HCT116 (cell line): ENCODE data around the gene CDH4. TPM values are rescaled to one million over a fixed set of nuclear protein-coding genes. Genes with fewer than 3 reads are reported as not detected.

ENCODE experiments used
- ATAC-seq: fragments of 200-7000 bp; cut with Tn5 transposase; 2 replicates; pipeline ENCODE4 v1.9.1; 2020; ENCODE audit warnings: mild to moderate bottlenecking, moderate library complexity
- BruUV-seq: library from RNA; stranded (reverse); fragments of 400-500 nt; replicated peaks from 2 replicates; lab custom pipeline; 2021; lab: Mats Ljungman, UMichigan
- CTCF ChIA-PET: fragments of 300-600 bp; sonication (Branson Sonifier 250); formaldehyde crosslinking; loops from one replicate; lab custom pipeline; 2021; ENCODE audit warnings: antibody characterized with exemption; lab: Charles Lee
- POLR2A ChIA-PET: fragments of 300-600, 350-600 bp; sonication (Branson Sonifier 250); formaldehyde crosslinking; loops from one replicate; lab custom pipeline; 2021; ENCODE audit warnings: antibody characterized with exemption; lab: Charles Lee
- RAD21 ChIA-PET, 2 experiments: fragments of 300-600 bp; sonication (Branson Sonifier 250); formaldehyde crosslinking; loops; one replicate each; lab custom pipeline; 2023; ENCODE audit warnings: low total read pairs in 2 of 2; ENCODE audit not compliant: uncharacterized antibody in 2 of 2, unreplicated experiment in 2 of 2, low non-redundant PET in 1 of 2; lab: Charles Lee
- DNase-seq: peaks from one replicate; pipeline ENCODE4 v3.0.0-alpha.2; 2010; ENCODE audit warnings: low read depth, low spot score
- H2AFZ ChIP-seq: fragments of 200-600 bp; shearing (Covaris generic), sonication (generic); 2 replicates; pipeline ENCODE4 v1.6.1; 2017; ENCODE audit warnings: low read depth, mixed run types, mixed read lengths, antibody characterized with exemption, low read length; ENCODE audit not compliant: poor library complexity, severe bottlenecking
- H3K27ac ChIP-seq: 2 replicates; pipeline ENCODE4 v1.5.1; 2012; ENCODE audit warnings: low read depth, low read length
- H3K27me3 ChIP-seq: fragments of 200-600 bp; sonication (generic); 2 replicates; pipeline ENCODE4 v1.6.1; 2016; ENCODE audit warnings: mixed run types, low read length, mixed read lengths; ENCODE audit not compliant: insufficient read depth
- H3K36me3 ChIP-seq, 2 experiments: fragments of 200-500 bp in 1 of 2; fragments of 200-600 bp in 1 of 2; sonication (Bioruptor generic) in 1 of 2; sonication (generic) in 1 of 2; 2 replicates each; pipeline versions ENCODE4 v1.5.1 to v1.6.1; 2014 to 2016; ENCODE audit warnings: low read length in 2 of 2, inconsistent platforms in 1 of 2, mixed read lengths in 1 of 2, mixed run types in 1 of 2; ENCODE audit not compliant: insufficient read depth in 2 of 2, control insufficient read depth in 1 of 2
- H3K4me1 ChIP-seq, 2 experiments: fragments of 200-600 bp in 1 of 2; sonication (generic) in 1 of 2; 2 replicates each; pipeline versions ENCODE4 v1.5.1 to v1.6.1; 2012 to 2017; ENCODE audit warnings: low read length in 2 of 2, inconsistent platforms in 1 of 2, mild to moderate bottlenecking in 1 of 2, mixed read lengths in 1 of 2, mixed run types in 1 of 2, moderate library complexity in 1 of 2; ENCODE audit not compliant: insufficient read depth in 2 of 2, control insufficient read depth in 1 of 2
- H3K4me2 ChIP-seq: fragments of 200-600 bp; sonication (generic); 2 replicates; pipeline ENCODE4 v1.6.1; 2017; ENCODE audit warnings: mixed run types, low read length, mixed read lengths
- H3K4me3 ChIP-seq, 2 experiments: fragments of 200-600 bp in 1 of 2; sonication (generic) in 1 of 2; replicated peaks in 1 of 2; 2 replicates each; pipeline ENCODE4 v1.5.1; 2011 to 2016; ENCODE audit warnings: low read length in 2 of 2, control low read depth in 1 of 2, low read depth in 1 of 2, mild to moderate bottlenecking in 1 of 2, mixed read lengths in 1 of 2, mixed run types in 1 of 2
- H3K79me2 ChIP-seq: fragments of 200-600 bp; sonication (generic); 2 replicates; pipeline ENCODE4 v1.6.1; 2017; ENCODE audit warnings: mild to moderate bottlenecking, mixed run types, low read length, moderate library complexity, mixed read lengths; ENCODE audit not compliant: insufficient read depth
- H3K9ac ChIP-seq: fragments of 200-600 bp; sonication (generic); 2 replicates; pipeline ENCODE4 v1.6.1; 2016; ENCODE audit warnings: low read length, mixed read lengths
- H3K9me2 ChIP-seq: fragments of 200-600 bp; sonication (generic), shearing (Covaris generic); 2 replicates; pipeline ENCODE4 v1.6.1; 2017; ENCODE audit warnings: mixed run types, mild to moderate bottlenecking, moderate library complexity; ENCODE audit not compliant: insufficient read depth
- H3K9me3 ChIP-seq, 2 experiments: fragments of 200-500 bp in 1 of 2; fragments of 200-600 bp in 1 of 2; sonication (Bioruptor generic) in 1 of 2; sonication (generic) in 1 of 2; 2 replicates each; pipeline ENCODE4 v1.6.1; 2014 to 2017; ENCODE audit warnings: low read length in 2 of 2, mixed read lengths in 2 of 2, inconsistent platforms in 1 of 2, low read depth in 1 of 2, mild to moderate bottlenecking in 1 of 2, mixed run types in 1 of 2, moderate library complexity in 1 of 2; ENCODE audit not compliant: control insufficient read depth in 1 of 2, insufficient read depth in 1 of 2
- H4K20me1 ChIP-seq: fragments of 200-600 bp; sonication (generic), shearing (Covaris generic); 2 replicates; pipeline ENCODE4 v1.6.1; 2017; ENCODE audit warnings: mixed run types, mild to moderate bottlenecking, moderate library complexity; ENCODE audit not compliant: insufficient read depth
- CBX3 ChIP-seq: IDR thresholded peaks from 2 replicates; pipeline ENCODE4 v1.6.1; 2012; ENCODE audit warnings: low read depth
- CEBPB ChIP-seq: IDR thresholded peaks from 2 replicates; pipeline ENCODE4 v1.6.1; 2012; ENCODE audit warnings: low read depth
- CTCF ChIP-seq, 3 experiments: fragments of 200-600 bp in 1 of 3; sonication (generic) in 1 of 3; IDR thresholded peaks in 2 of 3; conservative IDR thresholded peaks in 1 of 3; 2 replicates each; pipeline ENCODE4 v1.5.1; 2012 to 2017; ENCODE audit warnings: low read depth in 2 of 3, low read length in 2 of 3, antibody characterized with exemption in 1 of 3, borderline replicate concordance in 1 of 3, control low read depth in 1 of 3, mild to moderate bottlenecking in 1 of 3, mixed read lengths in 1 of 3, mixed run types in 1 of 3, moderate library complexity in 1 of 3; ENCODE audit not compliant: insufficient read depth in 1 of 3
- EGR1 ChIP-seq: IDR thresholded peaks from 2 replicates; pipeline ENCODE4 v1.6.1; 2012; ENCODE audit warnings: low read depth
- ELF1 ChIP-seq: IDR thresholded peaks from 2 replicates; pipeline ENCODE4 v1.6.1; 2012; ENCODE audit warnings: low read depth, borderline replicate concordance
- EZH2 ChIP-seq: fragments of 200-600 bp; sonication (generic); IDR thresholded peaks from 2 replicates; pipeline ENCODE4 v1.6.1; 2017; ENCODE audit warnings: antibody characterized with exemption, mixed run types
- EZH2phosphoT487 ChIP-seq: fragments of 200-600 bp; IDR thresholded peaks from 2 replicates; pipeline ENCODE4 v1.6.1; 2018; ENCODE audit warnings: antibody characterized with exemption, borderline replicate concordance
- JUND ChIP-seq: IDR thresholded peaks from 2 replicates; pipeline ENCODE4 v1.6.1; 2012
- POLR2AphosphoS5 ChIP-seq: IDR thresholded peaks from 2 replicates; pipeline ENCODE4 v1.6.1; 2011; ENCODE audit warnings: mild to moderate bottlenecking, low read depth, low read length, moderate library complexity
- RAD21 ChIP-seq: IDR thresholded peaks from 2 replicates; pipeline ENCODE4 v1.6.1; 2012; ENCODE audit warnings: low read depth, mild to moderate bottlenecking
- REST ChIP-seq: IDR thresholded peaks from 2 replicates; pipeline ENCODE4 v1.6.1; 2012; ENCODE audit warnings: low read depth
- SIN3A ChIP-seq: IDR thresholded peaks from 2 replicates; pipeline ENCODE4 v1.6.1; 2012; ENCODE audit warnings: low read depth
- SRF ChIP-seq: IDR thresholded peaks from 2 replicates; pipeline ENCODE4 v1.6.1; 2012; ENCODE audit warnings: low read depth
- TCF7L2 ChIP-seq: IDR thresholded peaks from 2 replicates; pipeline ENCODE4 v1.7.0; 2011; ENCODE audit warnings: borderline replicate concordance, inconsistent platforms; ENCODE audit not compliant: insufficient read depth, insufficient read length; ENCODE audit errors: extremely low read depth
- YY1 ChIP-seq: IDR thresholded peaks from 2 replicates; pipeline ENCODE4 v1.6.1; 2011; ENCODE audit warnings: low read length, low read depth, moderate library complexity, mild to moderate bottlenecking; ENCODE audit not compliant: insufficient replicate concordance; ENCODE audit errors: extremely low read depth
- ZFX ChIP-seq: fragments of 450-650 bp; IDR thresholded peaks from 2 replicates; pipeline ENCODE4 v1.6.1; 2017
- ZNF274 ChIP-seq: fragments of 200-500 bp; sonication (Bioruptor generic); IDR thresholded peaks from 2 replicates; pipeline ENCODE4 v1.6.1; 2014; ENCODE audit warnings: mild to moderate bottlenecking, low read depth, low read length, inconsistent platforms
- intact Hi-C: fragments of 100-400 bp; cut with micrococcal nuclease; formaldehyde crosslinking; loops from 2 replicates; pipeline ENCODE4 v1.10.0; 2022
- total RNA-seq: library from RNA; stranded (reverse); gene quantifications from one replicate; pipeline ENCODE4 v1.2.1, GENCODE V29; 2021; ENCODE audit not compliant: unreplicated experiment
- TF ChIP-seq, protein P1 (sequence below): IDR thresholded peaks from 2 replicates; pipeline ENCODE4 v1.6.1; 2012

Gene CDH4
- total RNA-seq, 1 experiment from 2014 or later, result not detected

DNA sequence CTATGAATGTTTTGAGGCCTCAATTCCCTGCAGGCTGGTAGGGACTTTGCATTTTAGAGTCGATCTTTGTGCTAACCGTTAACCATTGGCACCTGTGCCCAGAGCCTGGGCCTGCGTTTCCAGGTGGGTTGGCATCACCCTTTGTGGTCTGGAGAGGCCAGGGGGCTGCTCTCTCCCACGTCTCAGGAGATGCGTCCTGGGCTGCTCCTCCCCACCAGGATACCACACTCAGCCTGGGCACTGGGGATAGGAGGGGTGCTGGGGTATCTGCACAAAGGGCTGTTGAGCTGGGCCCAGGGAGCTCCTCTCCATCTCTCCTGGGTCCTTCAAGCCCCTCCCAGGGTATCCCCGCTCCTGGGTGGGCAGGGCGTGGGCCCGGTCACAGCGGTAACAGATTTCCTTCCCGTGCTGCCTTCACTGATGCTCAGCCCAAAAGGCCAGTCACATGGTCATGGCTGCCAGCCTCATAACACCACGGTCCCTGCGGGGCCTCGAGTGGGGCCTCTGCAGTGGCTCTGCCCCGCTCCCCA lies 547.4 kb downstream of the CDH4 start:
- ATAC-seq (no peak), DNase-seq (no peak)
- Histone ChIP-seq H3K4me2 (no peak overlapping the region), H3K27ac (no peak overlapping the region), H3K9me2 (no peaks in the 10 kb centered on the region), H3K27me3 (peaks cover 10% of the 10 kb centered on the region; the same call in 1 of the 2 replicates), H3K79me2 (no peaks in the 10 kb centered on the region), H3K4me1 (no peaks in the 10 kb centered on the region), H3K9ac (no peak overlapping the region), H3K4me3 (no peak overlapping the region), H3K9me3 (no peaks in the 10 kb centered on the region), H3K36me3 (no peaks in the 10 kb centered on the region), H2AFZ (no peak overlapping the region), H4K20me1 (no peaks in the 10 kb centered on the region)
- ChIA-PET CTCF (no interaction called here), RAD21 (no interaction called here), POLR2A (no interaction called here)
- intact Hi-C loops, result no loop called here
- no TSS peak for BruUV-seq
- no peak for TF ChIP-seq TCF7L2
- TF ChIP-seq SRF, result no peak
- TF ChIP-seq, protein P1, sequence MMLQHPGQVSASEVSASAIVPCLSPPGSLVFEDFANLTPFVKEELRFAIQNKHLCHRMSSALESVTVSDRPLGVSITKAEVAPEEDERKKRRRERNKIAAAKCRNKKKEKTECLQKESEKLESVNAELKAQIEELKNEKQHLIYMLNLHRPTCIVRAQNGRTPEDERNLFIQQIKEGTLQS, result no peak
- no peak for TF ChIP-seq EGR1
- TF ChIP-seq CTCF (IDR thresholded peaks at IDR 0.05 in 2 of 3, conservative IDR thresholded peaks at IDR 0.05 in 1 of 3; ENCODE audit: borderline replicate concordance in 1 of 3, insufficient read depth in 1 of 3, low read depth in 2 of 3, low read length in 2 of 3), result no peak
- TF ChIP-seq REST, result no peak
- no peak for TF ChIP-seq SIN3A
- TF ChIP-seq ZFX, result no peak
- no peak for TF ChIP-seq CBX3
- TF ChIP-seq POLR2AphosphoS5, result no peak
- no peak for TF ChIP-seq YY1
- no peak for TF ChIP-seq ELF1
- no peak for TF ChIP-seq EZH2phosphoT487
- TF ChIP-seq JUND, result no peak
- no peak for TF ChIP-seq RAD21
- no peak for TF ChIP-seq EZH2
- no peak for TF ChIP-seq ZNF274
- no peak for TF ChIP-seq CEBPB
